Bronchial epithelial cell (primary cell): Measurements from ENCODE around the gene UBA7. TPM values are rescaled to one million over a fixed set of nuclear protein-coding genes. Genes with fewer than 3 reads are reported as not detected.
A peak's percentile ranks its signal among the peaks of the same experiment; 100 is the strongest.

Source experiments
- DNase-seq: peaks from one replicate; pipeline ENCODE4 v3.0.0-alpha.2; 2010; ENCODE audit warnings: low read depth
- FAIRE-seq: peaks from 2 replicates; lab custom pipeline; 2011; peaks lifted over from hg19 to GRCh38; lab: Jason Lieb, UNC
- H3K27me3 ChIP-seq: 2 replicates; pipeline ENCODE4 v1.5.1; 2011; ENCODE audit warnings: low read length; ENCODE audit not compliant: control insufficient read depth, insufficient read depth
- H3K36me3 ChIP-seq: 2 replicates; pipeline ENCODE4 v1.5.1; 2011; ENCODE audit warnings: low read length; ENCODE audit not compliant: control insufficient read depth, insufficient read depth
- H3K4me3 ChIP-seq: 2 replicates; pipeline ENCODE4 v1.5.1; 2011; ENCODE audit warnings: mild to moderate bottlenecking, low read depth, low read length, control low read depth
- CTCF ChIP-seq: IDR thresholded peaks from 2 replicates; pipeline ENCODE4 v1.5.1; 2011; ENCODE audit warnings: mild to moderate bottlenecking, moderate library complexity, low read length, control low read depth, inconsistent platforms; ENCODE audit not compliant: insufficient read depth, severe bottlenecking
- total RNA-seq: library from RNA; depleted of rRNA; stranded (reverse); fragments of >200 nt; gene quantifications from 2 replicates; pipeline ENCODE4 v1.2.1, GENCODE V29; 2014

Gene UBA7
- total RNA-seq, 1 donor from 2014 or later, result 0.53 TPM

- peak; percentile 21 for DNase-seq
- no peak for TF ChIP-seq CTCF
- FAIRE-seq, result no peak
- H3K36me3 ChIP-seq, result no peaks in the 10 kb centered on the region
- no peak overlapping the region for H3K4me3 ChIP-seq
- no peaks in the 10 kb centered on the region for H3K27me3 ChIP-seq
These were observed 22.9 kb downstream of the UBA7 start for GRCh38 chr3:49790626-49791411.

GRCh38 chr3:49788056-49788455 is 25.7 kb downstream of the UBA7 start:
- H3K27me3 ChIP-seq, result no peaks in the 10 kb centered on the region
- no peak for FAIRE-seq
- no peak for TF ChIP-seq CTCF
- H3K4me3 ChIP-seq, result no peak overlapping the region
- no peak for DNase-seq
- H3K36me3 ChIP-seq, result peaks cover 2% of the 10 kb centered on the region

GRCh38 chr3:49787536-49787935 is 26.2 kb downstream of the UBA7 start:
- no peak overlapping the region for H3K4me3 ChIP-seq
- TF ChIP-seq CTCF, result no peak
- DNase-seq, result no peak
- H3K36me3 ChIP-seq, result peaks cover 2% of the 10 kb centered on the region
- H3K27me3 ChIP-seq, result no peaks in the 10 kb centered on the region
- no peak for FAIRE-seq

GRCh38 chr3:49787182-49787464 is 26.6 kb downstream of the UBA7 start:
- peaks cover 2% of the 10 kb centered on the region for H3K36me3 ChIP-seq
- TF ChIP-seq CTCF, result no peak
- no peak overlapping the region for H3K4me3 ChIP-seq
- peak; percentile 65 for DNase-seq
- H3K27me3 ChIP-seq, result no peaks in the 10 kb centered on the region
- FAIRE-seq, result peak; percentile 62

GRCh38 chr3:49786357-49787181 is 27.2 kb downstream of the UBA7 start, which contains the start of gene IP6K1:
IP6K1 (minus strand) TSS chr3:49786542; CDS start chr3:49748040, 38,502 bp downstream.
- Histone ChIP-seq H3K4me3 (peak within 1 kb of the TSS; percentile 91), H3K27me3 (no peaks in the 10 kb centered on the region), H3K36me3 (peaks cover 2% of the 10 kb centered on the region)
- DNase-seq, result peak; percentile 99
- TF ChIP-seq CTCF, result no peak
- peak; percentile 86 for FAIRE-seq
